Measurements from ENCODE around the gene PLPPR4.

The PLPPR4 gene

GRCh38 chr1:99348397-99349132 lies 84.3 kb downstream of the PLPPR4 start:
- no peak for DNase-seq (ENCODE audit: low read depth in 2 of 2)

- no peak for DNase-seq (ENCODE audit: low read depth in 2 of 2)
Observed at GRCh38 chr1:99352821-99353220, 88.5 kb downstream of the PLPPR4 start.

- DNase-seq (ENCODE audit: low read depth in 2 of 2) = no peak
Observed at GRCh38 chr1:99358770-99359169, 94.5 kb downstream of the PLPPR4 start.
